ENCODE data around the gene CACNA1I. TPM values are rescaled to one million over a fixed set of nuclear protein-coding genes. Genes with fewer than 3 reads are reported as not detected.
A peak's percentile ranks its signal among the peaks of the same experiment; 100 is the strongest.

The CACNA1I gene
- total and polyA plus RNA-seq, 2 of the 8 experiments (the other 6 are each of a cell fraction or from before 2014, with no cell fraction given): 0.77 to 1.2 TPM

GRCh38 chr22:39689421-39689820, 118.9 kb downstream of the CACNA1I start:
- no peak overlapping the region for H3K4me3 ChIP-seq (ENCODE audit: extremely low read depth in 1 of 4, insufficient read depth in 2 of 4, low read depth in 3 of 4, low read length in 4 of 4)
- no peak overlapping the region for H3K4me2 ChIP-seq (ENCODE audit: insufficient read depth in 1 of 2, low read depth in 2 of 2, low read length in 2 of 2)
- POLR2A ChIA-PET (ENCODE audit: partially characterized antibody): no interaction called here
- no peaks in the 10 kb centered on the region for H3K79me1 ChIP-seq (ENCODE audit: low read depth, low read length)
- FAIRE-seq (no peak), DNase-seq (ENCODE audit: low read depth in 1 of 2, low spot score in 2 of 2) (no peak)
- peak overlapping the region; percentile 8; the same call in 1 of the 2 replicates for H2BK15ac ChIP-seq (ENCODE audit: low read length)
- H3K23me2 ChIP-seq (ENCODE audit: low read depth, low read length): no peaks in the 10 kb centered on the region
- H3K9ac ChIP-seq (replicated peaks in 1 of 4; ENCODE audit: extremely low read depth in 1 of 4, low read depth in 3 of 4, low read length in 3 of 4): no peak overlapping the region
- no peaks in the 10 kb centered on the region for H4K20me1 ChIP-seq (replicated peaks in 1 of 2; ENCODE audit: control insufficient read depth in 1 of 2, insufficient read depth in 2 of 2, low read length in 2 of 2)
- H3K18ac ChIP-seq (ENCODE audit: extremely low read depth, low read length): no peak overlapping the region
- no peak overlapping the region for H4K8ac ChIP-seq (ENCODE audit: extremely low read depth, insufficient read depth, low read length)
- H2AK5ac ChIP-seq (ENCODE audit: low read depth, low read length): no peak overlapping the region
- WGBS, 2 experiments (ENCODE audit: extremely low coverage in 1 of 2, insufficient coverage in 1 of 2, insufficient read length in 1 of 2, insufficient replicate concordance in 2 of 2, low coverage in 1 of 2, low lambda C conversion rate in 2 of 2, missing lambda C conversion rate in 1 of 2): 91% methylated on average over 10 of the region's 10 CpGs; no CpG with 5 or more reads in 1 of the 2 experiments
- H3K56ac ChIP-seq (replicated peaks; ENCODE audit: insufficient read length, low read depth, low read length): no peak overlapping the region
- no peak overlapping the region for H4K91ac ChIP-seq (replicated peaks; ENCODE audit: insufficient read length, low read length)
- no peak overlapping the region for H2BK5ac ChIP-seq (ENCODE audit: low read depth, low read length)
- H4K5ac ChIP-seq (ENCODE audit: insufficient read length, low read depth, low read length): no peak overlapping the region
- no peaks in the 10 kb centered on the region for H3K79me2 ChIP-seq (ENCODE audit: control insufficient read depth in 1 of 2, insufficient read depth in 2 of 2, low read length in 2 of 2)
- H2AFZ ChIP-seq (ENCODE audit: low read length): no peak overlapping the region
- no peak overlapping the region for H3K23ac ChIP-seq (ENCODE audit: insufficient read length)
- H3K36me3 ChIP-seq (ENCODE audit: control insufficient read depth in 2 of 4, insufficient read depth in 4 of 4, low read length in 3 of 4): no peaks in the 10 kb centered on the region
- H3K27ac ChIP-seq (ENCODE audit: low read depth, low read length): no peak overlapping the region
- CTCF ChIA-PET (ENCODE audit: partially characterized antibody): interaction anchor here (0.5 to 2.3 kb wide), 9 partner anchors 10 to 964 kb away, joined by 3 to 5 read pairs (median 3); no protein-coding TSS in a partner anchor
- H2BK12ac ChIP-seq (ENCODE audit: low read depth, low read length): no peak overlapping the region
- no peaks in the 10 kb centered on the region for H3K27me3 ChIP-seq (replicated peaks in 1 of 4; ENCODE audit: control insufficient read depth in 3 of 4, extremely low read depth in 1 of 4, insufficient read depth in 3 of 4, low read length in 3 of 4)
- H3K14ac ChIP-seq (ENCODE audit: insufficient read length): no peak overlapping the region
- no peaks in the 10 kb centered on the region for H3K9me3 ChIP-seq (ENCODE audit: insufficient read depth in 2 of 2, low read depth in 1 of 2, low read length in 1 of 2)
- no peak overlapping the region for H2BK20ac ChIP-seq (ENCODE audit: low read length)
- H3K4me1 ChIP-seq (replicated peaks in 1 of 4; ENCODE audit: control insufficient read depth in 3 of 4, insufficient read depth in 4 of 4, low read length in 3 of 4): peaks cover 0 to 14% (median 5%) of the 10 kb centered on the region in 4 experiments; a peak in 5 of 7 replicates
- no peak overlapping the region for H2BK120ac ChIP-seq (replicated peaks; ENCODE audit: low read depth, low read length)
- no peak overlapping the region for H3K4ac ChIP-seq (replicated peaks; ENCODE audit: insufficient read length, low read depth, low read length)
- TF ChIP-seq ATF3 (IDR thresholded peaks at IDR 0.05; ENCODE audit: insufficient read depth, low read depth, low read length): no peak
- TF ChIP-seq RFX5 (IDR thresholded peaks at IDR 0.05; ENCODE audit: borderline replicate concordance, low read depth, low read length): no peak
- TF ChIP-seq RBBP5 (IDR thresholded peaks at IDR 0.05; ENCODE audit: borderline replicate concordance, low read depth, low read length): no peak
- TF ChIP-seq CREB1 (IDR thresholded peaks at IDR 0.05): no peak
- TF ChIP-seq NRF1 (IDR thresholded peaks at IDR 0.05; ENCODE audit: low read depth, low read length): no peak
- TF ChIP-seq POLR2A (IDR thresholded peaks at IDR 0.05; ENCODE audit: control extremely low read depth in 1 of 2, low read depth in 2 of 2, low read length in 2 of 2): no peak
- no peak for TF ChIP-seq EP300 (IDR thresholded peaks at IDR 0.05; ENCODE audit: borderline replicate concordance in 1 of 2, low read depth in 2 of 2, low read length in 2 of 2)
- TF ChIP-seq SIN3A (conservative IDR thresholded peaks at IDR 0.05 in 1 of 2, IDR thresholded peaks at IDR 0.05 in 1 of 2; ENCODE audit: low read depth in 1 of 2, low read length in 2 of 2): no peak
- TF ChIP-seq TEAD4 (IDR thresholded peaks at IDR 0.05; ENCODE audit: low read depth, low read length): no peak
- TF ChIP-seq JUN (IDR thresholded peaks at IDR 0.05; ENCODE audit: low read depth, low read length): no peak
- TF ChIP-seq YY1 (IDR thresholded peaks at IDR 0.05; ENCODE audit: low read depth, low read length): no peak
- no peak for TF ChIP-seq CBX5 (IDR thresholded peaks at IDR 0.05; ENCODE audit: low read depth, low read length)
- TF ChIP-seq MAFK (IDR thresholded peaks at IDR 0.05; ENCODE audit: low read depth, low read length): no peak
- TF ChIP-seq TAF7 (optimal IDR thresholded peaks at IDR 0.05; ENCODE audit: borderline replicate concordance, low read depth, low read length): no peak
- no peak for TF ChIP-seq SUZ12 (IDR thresholded peaks at IDR 0.05; ENCODE audit: low read length)
